SU-DHL-6 (cell line): Measurements from ENCODE around the gene NOP10.

Source experiments
- EZH2phosphoT487 ChIP-seq: fragments of 200-600 bp; sonication (generic), shearing (Covaris generic); conservative IDR thresholded peaks from 2 replicates; pipeline ENCODE4 v1.6.1; 2018; ENCODE audit warnings: mild to moderate bottlenecking, antibody characterized with exemption, low read length, moderate library complexity, mixed read lengths
- TF ChIP-seq, protein P1 (sequence below): fragments of 200-600 bp; sonication (generic); IDR thresholded peaks from one replicate; pipeline ENCODE4 v1.5.1; 2017; ENCODE audit warnings: antibody characterized with exemption, mild to moderate bottlenecking, low read length, moderate library complexity; ENCODE audit not compliant: insufficient read depth, poor library complexity, severe bottlenecking

GRCh38 chr15:34367101-34368081, 24.5 kb upstream of the NOP10 start, which contains the start of gene LPCAT4:
- TF ChIP-seq, protein P1, sequence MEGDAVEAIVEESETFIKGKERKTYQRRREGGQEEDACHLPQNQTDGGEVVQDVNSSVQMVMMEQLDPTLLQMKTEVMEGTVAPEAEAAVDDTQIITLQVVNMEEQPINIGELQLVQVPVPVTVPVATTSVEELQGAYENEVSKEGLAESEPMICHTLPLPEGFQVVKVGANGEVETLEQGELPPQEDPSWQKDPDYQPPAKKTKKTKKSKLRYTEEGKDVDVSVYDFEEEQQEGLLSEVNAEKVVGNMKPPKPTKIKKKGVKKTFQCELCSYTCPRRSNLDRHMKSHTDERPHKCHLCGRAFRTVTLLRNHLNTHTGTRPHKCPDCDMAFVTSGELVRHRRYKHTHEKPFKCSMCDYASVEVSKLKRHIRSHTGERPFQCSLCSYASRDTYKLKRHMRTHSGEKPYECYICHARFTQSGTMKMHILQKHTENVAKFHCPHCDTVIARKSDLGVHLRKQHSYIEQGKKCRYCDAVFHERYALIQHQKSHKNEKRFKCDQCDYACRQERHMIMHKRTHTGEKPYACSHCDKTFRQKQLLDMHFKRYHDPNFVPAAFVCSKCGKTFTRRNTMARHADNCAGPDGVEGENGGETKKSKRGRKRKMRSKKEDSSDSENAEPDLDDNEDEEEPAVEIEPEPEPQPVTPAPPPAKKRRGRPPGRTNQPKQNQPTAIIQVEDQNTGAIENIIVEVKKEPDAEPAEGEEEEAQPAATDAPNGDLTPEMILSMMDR = peak; percentile 92
- TF ChIP-seq EZH2phosphoT487 = no peak
